K562 (cell line): ENCODE results near the gene ARHGAP18. TPM values are rescaled to one million over a fixed set of nuclear protein-coding genes. Genes with fewer than 3 reads are reported as not detected.

Experiments
- CHD1 ChIP-seq: fragments of 200-600 bp; sonication (generic); IDR thresholded peaks from one replicate; pipeline ENCODE4 v1.6.1; 2012; ENCODE audit warnings: mild to moderate bottlenecking, moderate library complexity, low read length, inconsistent platforms
- DPF2 ChIP-seq: fragments of 450-650 bp; IDR thresholded peaks from 2 replicates; pipeline ENCODE4 v1.6.1; 2016
- HDAC6 ChIP-seq: IDR thresholded peaks from 2 replicates; pipeline ENCODE4 v1.6.1; 2012; ENCODE audit warnings: low read depth, mild to moderate bottlenecking, control low read depth, inconsistent platforms, low read length, moderate library complexity
- HNRNPUL1 ChIP-seq: fragments of 200-400 bp; formaldehyde crosslinking; IDR thresholded peaks from 2 replicates; pipeline ENCODE4 v1.6.1; 2017; ENCODE audit warnings: low read length
- KAT7 ChIP-seq: sonication (generic); formaldehyde crosslinking; IDR thresholded peaks from 2 replicates; pipeline ENCODE4 v1.8.0; 2022; ENCODE audit warnings: missing genetic modification reagents, mild to moderate bottlenecking, borderline replicate concordance
- MEF2D ChIP-seq: conservative IDR thresholded peaks from 2 replicates; pipeline ENCODE4 v1.6.1; 2016; ENCODE audit warnings: low read depth, missing genetic modification characterization, missing compliant biosample characterization
- MTA1 ChIP-seq: fragments of 450-650 bp; IDR thresholded peaks from 2 replicates; pipeline ENCODE4 v1.6.1; 2017; ENCODE audit warnings: borderline replicate concordance
- PRMT5 ChIP-seq: sonication (generic); formaldehyde crosslinking; IDR thresholded peaks from 2 replicates; pipeline ENCODE4 v1.5.0; 2020; ENCODE audit warnings: missing genetic modification reagents
- RBFOX2 ChIP-seq: fragments of 200-400 bp; formaldehyde crosslinking; IDR thresholded peaks from 2 replicates; pipeline ENCODE4 v1.6.1; 2017; ENCODE audit warnings: low read depth, mild to moderate bottlenecking, low read length, moderate library complexity
- RBM17 ChIP-seq: fragments of 200-400 bp; formaldehyde crosslinking; IDR thresholded peaks from 2 replicates; pipeline ENCODE4 v1.6.1; 2017; ENCODE audit warnings: low read depth, mild to moderate bottlenecking, low read length, borderline replicate concordance
- SIN3B ChIP-seq: fragments of 450-650 bp; IDR thresholded peaks from 2 replicates; pipeline ENCODE4 v1.6.1; 2017; ENCODE audit warnings: low read depth, mild to moderate bottlenecking, moderate library complexity
- STAT5A ChIP-seq: IDR thresholded peaks from 2 replicates; pipeline ENCODE4 v1.6.1; 2012; ENCODE audit warnings: low read length, inconsistent platforms, borderline replicate concordance
- ZKSCAN8 ChIP-seq: fragments of 200-800 bp; sonication (Bioruptor generic); IDR thresholded peaks from 2 replicates; pipeline ENCODE4 v1.6.1; 2016; ENCODE audit warnings: missing genetic modification characterization, missing compliant biosample characterization
- ZNF3 ChIP-seq: fragments of 250-450 bp; sonication (Bioruptor Pico); IDR thresholded peaks from 2 replicates; pipeline ENCODE4 v1.5.0; 2021; ENCODE audit warnings: mild to moderate bottlenecking, moderate library complexity
- ZNF444 ChIP-seq: fragments of 250-450 bp; sonication (Bioruptor Pico); IDR thresholded peaks from 2 replicates; pipeline ENCODE4 v1.4.0; 2020; ENCODE audit warnings: mild to moderate bottlenecking, moderate library complexity
- ZNF766 ChIP-seq: fragments of 200-800 bp; sonication (Bioruptor generic); conservative IDR thresholded peaks from 2 replicates; pipeline ENCODE4 v1.6.1; 2016; ENCODE audit warnings: missing genetic modification characterization, missing compliant biosample characterization
- polyA plus RNA-seq, 8 experiments: library from polyadenylated mRNA; depleted of rRNA in 4 of 8; stranded (reverse) in 5 of 8; unstranded in 3 of 8; fragments of >200 nt; fragmentation: Nextera tagmentation in 2 of 8; fragmentation: Illumina TruSeq in 1 of 8; extraction: Ambion mirVana in 2 of 8; extraction: Trizol in 1 of 8; gene quantifications; 2 replicates each; pipeline versions ENCODE4 v1.2.1 to v1.2.3, GENCODE V29; 2011 to 2014; ENCODE audit warnings: inconsistent platforms in 1 of 8, missing spikeins in 1 of 8
- total RNA-seq, 7 experiments: library from RNA; depleted of rRNA in 6 of 7; stranded (reverse); fragments of >200 nt in 6 of 7; fragmentation: Illumina TruSeq in 2 of 7; extraction: Trizol in 2 of 7; gene quantifications; 2 replicates each; pipeline versions ENCODE4 v1.2.1 to v1.2.3, GENCODE V29; 2011 to 2021; ENCODE audit warnings: low replicate concordance in 1 of 7
- TF ChIP-seq, protein P1 (sequence below): fragments of 450-650 bp; IDR thresholded peaks from 2 replicates; pipeline ENCODE4 v1.6.1; 2016; ENCODE audit warnings: antibody characterized with exemption
- TF ChIP-seq, protein P2 (sequence below): fragments of 250-450 bp; sonication (Bioruptor Pico); IDR thresholded peaks from 2 replicates; pipeline ENCODE4 v1.8.0; 2021; ENCODE audit warnings: borderline replicate concordance, mild to moderate bottlenecking, moderate library complexity; ENCODE audit not compliant: poor library complexity, severe bottlenecking
- TF ChIP-seq, protein P3 (sequence below), 2 experiments: fragments of 450-650 bp; formaldehyde crosslinking in 1 of 2; IDR thresholded peaks; 2 replicates each; pipeline versions ENCODE4 v1.4.0 to v1.6.1; 2014 to 2020; ENCODE audit warnings: mild to moderate bottlenecking in 2 of 2, borderline replicate concordance in 1 of 2, low read depth in 1 of 2

ARHGAP18 gene
- total and polyA plus RNA-seq, 9 of the 15 experiments (the other 6 are each of a cell fraction or from before 2014, with no cell fraction given), result 13.3 to 29.7 (median 21.1) TPM

DNA sequence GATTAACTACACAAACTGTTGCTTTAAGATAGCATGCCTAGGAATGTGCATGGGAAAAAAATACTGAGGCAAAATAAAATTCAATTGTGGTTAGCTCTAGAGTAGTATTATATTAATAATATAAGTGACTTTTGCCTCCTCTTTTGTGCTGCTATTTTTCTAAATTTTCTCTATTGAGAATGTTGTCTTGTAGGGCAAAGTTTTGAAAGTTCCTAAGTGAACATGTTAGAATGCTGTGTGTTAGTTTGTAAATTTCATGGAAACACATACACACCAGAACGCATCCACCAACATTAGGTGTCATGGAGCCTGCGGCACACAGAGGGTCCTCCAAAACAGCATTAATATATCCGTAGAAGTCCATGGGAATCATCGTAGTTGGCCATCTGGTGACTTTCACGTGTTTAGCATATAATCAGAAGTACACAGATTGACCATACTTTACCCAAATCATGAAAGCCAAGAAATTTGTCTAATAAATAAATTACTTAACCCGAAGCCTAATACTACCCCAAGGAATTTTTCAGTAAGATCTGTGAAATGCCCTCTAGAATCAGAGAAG is 25.6 kb downstream of the ARHGAP18 start (continued):
- TF ChIP-seq CHD1, result peak; percentile 59
- 0 out of 2 replicates have a peak, but pooled peaks have one; percentile 0 for TF ChIP-seq MTA1
- TF ChIP-seq, protein P1, sequence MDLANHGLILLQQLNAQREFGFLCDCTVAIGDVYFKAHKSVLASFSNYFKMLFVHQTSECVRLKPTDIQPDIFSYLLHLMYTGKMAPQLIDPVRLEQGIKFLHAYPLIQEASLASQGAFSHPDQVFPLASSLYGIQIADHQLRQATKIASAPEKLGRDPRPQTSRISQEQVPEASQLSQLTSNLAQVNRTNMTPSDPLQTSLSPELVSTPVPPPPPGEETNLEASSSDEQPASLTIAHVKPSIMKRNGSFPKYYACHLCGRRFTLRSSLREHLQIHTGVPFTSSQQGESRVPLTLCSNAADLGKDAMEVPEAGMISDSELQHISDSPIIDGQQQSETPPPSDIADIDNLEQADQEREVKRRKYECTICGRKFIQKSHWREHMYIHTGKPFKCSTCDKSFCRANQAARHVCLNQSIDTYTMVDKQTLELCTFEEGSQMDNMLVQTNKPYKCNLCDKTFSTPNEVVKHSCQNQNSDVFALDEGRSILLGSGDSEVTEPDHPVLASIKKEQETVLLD, result no peak
- no peak for TF ChIP-seq HNRNPUL1
- TF ChIP-seq ZNF766 (CRISPR knock-in tag), result no peak
- TF ChIP-seq ZKSCAN8, result 0 out of 2 replicates have a peak, but pooled peaks have one; percentile 4
- TF ChIP-seq ZNF3 (CRISPR knock-in tag), result no peak
- no peak for TF ChIP-seq SIN3B
- TF ChIP-seq PRMT5 (CRISPR knock-in tag), result no peak
- TF ChIP-seq, protein P2, sequence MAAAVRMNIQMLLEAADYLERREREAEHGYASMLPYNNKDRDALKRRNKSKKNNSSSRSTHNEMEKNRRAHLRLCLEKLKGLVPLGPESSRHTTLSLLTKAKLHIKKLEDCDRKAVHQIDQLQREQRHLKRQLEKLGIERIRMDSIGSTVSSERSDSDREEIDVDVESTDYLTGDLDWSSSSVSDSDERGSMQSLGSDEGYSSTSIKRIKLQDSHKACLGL (CRISPR knock-in tag), result no peak
- peak; percentile 31; the same call in 1 of the 2 replicates for TF ChIP-seq RBFOX2
- TF ChIP-seq, protein P3, sequence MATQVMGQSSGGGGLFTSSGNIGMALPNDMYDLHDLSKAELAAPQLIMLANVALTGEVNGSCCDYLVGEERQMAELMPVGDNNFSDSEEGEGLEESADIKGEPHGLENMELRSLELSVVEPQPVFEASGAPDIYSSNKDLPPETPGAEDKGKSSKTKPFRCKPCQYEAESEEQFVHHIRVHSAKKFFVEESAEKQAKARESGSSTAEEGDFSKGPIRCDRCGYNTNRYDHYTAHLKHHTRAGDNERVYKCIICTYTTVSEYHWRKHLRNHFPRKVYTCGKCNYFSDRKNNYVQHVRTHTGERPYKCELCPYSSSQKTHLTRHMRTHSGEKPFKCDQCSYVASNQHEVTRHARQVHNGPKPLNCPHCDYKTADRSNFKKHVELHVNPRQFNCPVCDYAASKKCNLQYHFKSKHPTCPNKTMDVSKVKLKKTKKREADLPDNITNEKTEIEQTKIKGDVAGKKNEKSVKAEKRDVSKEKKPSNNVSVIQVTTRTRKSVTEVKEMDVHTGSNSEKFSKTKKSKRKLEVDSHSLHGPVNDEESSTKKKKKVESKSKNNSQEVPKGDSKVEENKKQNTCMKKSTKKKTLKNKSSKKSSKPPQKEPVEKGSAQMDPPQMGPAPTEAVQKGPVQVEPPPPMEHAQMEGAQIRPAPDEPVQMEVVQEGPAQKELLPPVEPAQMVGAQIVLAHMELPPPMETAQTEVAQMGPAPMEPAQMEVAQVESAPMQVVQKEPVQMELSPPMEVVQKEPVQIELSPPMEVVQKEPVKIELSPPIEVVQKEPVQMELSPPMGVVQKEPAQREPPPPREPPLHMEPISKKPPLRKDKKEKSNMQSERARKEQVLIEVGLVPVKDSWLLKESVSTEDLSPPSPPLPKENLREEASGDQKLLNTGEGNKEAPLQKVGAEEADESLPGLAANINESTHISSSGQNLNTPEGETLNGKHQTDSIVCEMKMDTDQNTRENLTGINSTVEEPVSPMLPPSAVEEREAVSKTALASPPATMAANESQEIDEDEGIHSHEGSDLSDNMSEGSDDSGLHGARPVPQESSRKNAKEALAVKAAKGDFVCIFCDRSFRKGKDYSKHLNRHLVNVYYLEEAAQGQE (IDR thresholded peaks at IDR 0.05; ENCODE audit: borderline replicate concordance), result no peak
- TF ChIP-seq, protein P3 (CRISPR knock-in tag; IDR thresholded peaks at IDR 0.05; ENCODE audit: low read depth), result no peak
- TF ChIP-seq RBM17, result no peak
- TF ChIP-seq DPF2, result peak; percentile 34
- TF ChIP-seq HDAC6, result no peak
- TF ChIP-seq STAT5A, result 0 out of 2 replicates have a peak, but pooled peaks have one; percentile 5
- TF ChIP-seq MEF2D (tag), result 0 out of 2 replicates have a peak, but pooled peaks have one; percentile 9
- no peak for TF ChIP-seq KAT7 (CRISPR knock-in tag)
- no peak for TF ChIP-seq ZNF444 (CRISPR knock-in tag)
